HG03565 (cell line): ENCODE measurements around the gene GOLGA8G.
"Not testable (repeated sequence)": the region's sequence is repeated elsewhere in the genome, so short reads cannot be mapped to it uniquely, and the experiment has no call there.

Source experiments
- ATAC-seq: cut with Tn5 transposase; IDR thresholded peaks from one replicate; pipeline ENCODE4 v1.9.1; 2021; ENCODE audit warnings: mild to moderate bottlenecking, moderate library complexity; ENCODE audit not compliant: unreplicated experiment

GOLGA8G gene

GRCh38 chr15:28532954-28533353 is at the start of gene GOLGA8G:
GOLGA8G (minus strand) TSS chr15:28532971; CDS start chr15:28532909, 62 bp downstream.
- not testable (repeated sequence) for ATAC-seq

GRCh38 chr15:28573351-28573750 is 40.6 kb upstream of the GOLGA8G start:
- ATAC-seq, result not testable (repeated sequence)

GRCh38 chr15:28553268-28553667 is 20.5 kb upstream of the GOLGA8G start, which contains the start of gene GOLGA6L25:
GOLGA6L25 (plus strand) TSS chr15:28553568; CDS start chr15:28553629, 61 bp downstream.
- not testable (repeated sequence) for ATAC-seq

GRCh38 chr15:28515208-28515607 is 17.6 kb downstream of the GOLGA8G start:
- ATAC-seq, result not testable (repeated sequence)

GRCh38 chr15:28514128-28514527 is 18.6 kb downstream of the GOLGA8G start:
- not testable (repeated sequence) for ATAC-seq

GRCh38 chr15:28508217-28508889 is 24.4 kb downstream of the GOLGA8G start:
- not testable (repeated sequence) for ATAC-seq

GRCh38 chr15:28481340-28481739 is 51.4 kb downstream of the GOLGA8G start:
- ATAC-seq, result not testable (repeated sequence)
